Stimulated activated CD4-positive, alpha-beta T cell treated with anti-CD3 and anti-CD28 coated beads, Interleukin-15, amount 100 ng/mL, for 24 hours (primary cell): ENCODE data around the gene CAPZB.
A peak's percentile ranks its signal among the peaks of the same experiment; 100 is the strongest.
"Not testable (repeated sequence)": the region's sequence is repeated elsewhere in the genome, so short reads cannot be mapped to it uniquely, and the experiment has no call there.

Experiments used
- DNase-seq: peaks from one replicate; pipeline ENCODE4 v3.0.0-alpha.2; 2020

The CAPZB gene

GRCh38 chr1:19485362-19486187, at the start of gene CAPZB:
Gene CAPZB (minus strand): TSS chr1:19485539. CDS start chr1:19485438, 101 bp downstream.
- peak; percentile 97 for DNase-seq

GRCh38 chr1:19534281-19534680, 48.9 kb upstream of the CAPZB start:
- DNase-seq = no peak

- DNase-seq = no peak
Measured at GRCh38 chr1:19533626-19534025, 48.3 kb upstream of the CAPZB start.

GRCh38 chr1:19532519-19532918, 47.2 kb upstream of the CAPZB start:
- no peak for DNase-seq

GRCh38 chr1:19529664-19530063, 44.3 kb upstream of the CAPZB start:
- no peak for DNase-seq

GRCh38 chr1:19528438-19528837, 43.1 kb upstream of the CAPZB start:
- no peak for DNase-seq

- no peak for DNase-seq
Measured at GRCh38 chr1:19525607-19526545, 40.5 kb upstream of the CAPZB start.

GRCh38 chr1:19524791-19525190, 39.5 kb upstream of the CAPZB start:
- DNase-seq = no peak

- not testable (repeated sequence) for DNase-seq
Measured at GRCh38 chr1:19522570-19522969, 37.2 kb upstream of the CAPZB start.

- no peak for DNase-seq
Measured at GRCh38 chr1:19521411-19521810, 36.1 kb upstream of the CAPZB start.

- DNase-seq = no peak
Measured at GRCh38 chr1:19517017-19517416, 31.7 kb upstream of the CAPZB start.

- no peak for DNase-seq
Measured at GRCh38 chr1:19515201-19515600, 29.9 kb upstream of the CAPZB start.

- DNase-seq = no peak
Measured at GRCh38 chr1:19514391-19514831, 29.1 kb upstream of the CAPZB start.

GRCh38 chr1:19512545-19512944, 27.2 kb upstream of the CAPZB start:
- no peak for DNase-seq

GRCh38 chr1:19511116-19511515, 25.8 kb upstream of the CAPZB start:
- no peak for DNase-seq

GRCh38 chr1:19509647-19510046, 24.3 kb upstream of the CAPZB start:
- DNase-seq = not testable (repeated sequence)

- no peak for DNase-seq
Measured at GRCh38 chr1:19507516-19507915, 22.2 kb upstream of the CAPZB start.

GRCh38 chr1:19505693-19506457, 20.5 kb upstream of the CAPZB start:
- no peak for DNase-seq

GRCh38 chr1:19504796-19505692, 19.7 kb upstream of the CAPZB start:
- no peak for DNase-seq

GRCh38 chr1:19502284-19502683, 16.9 kb upstream of the CAPZB start:
- not testable (repeated sequence) for DNase-seq

GRCh38 chr1:19499887-19500286, 14.5 kb upstream of the CAPZB start:
- DNase-seq = not testable (repeated sequence)

- not testable (repeated sequence) for DNase-seq
Measured at GRCh38 chr1:19497443-19497842, 12.1 kb upstream of the CAPZB start.
